Islet of Langerhans (tissue), 1 donor: Measurements from ENCODE around the gene HDDC2.

ENCODE experiments used
- FAIRE-seq: peaks from one replicate; lab custom pipeline; 2011; peaks lifted over from hg19 to GRCh38; lab: Jason Lieb, UNC

HDDC2 gene

GRCh38 chr6:125233202-125233601, 68.6 kb downstream of the HDDC2 start:
- FAIRE-seq = no peak

GRCh38 chr6:125232466-125232865, 69.3 kb downstream of the HDDC2 start:
- no peak for FAIRE-seq

GRCh38 chr6:125231574-125232343, 70.0 kb downstream of the HDDC2 start:
- no peak for FAIRE-seq

- no peak for FAIRE-seq
These were observed 70.6 kb downstream of the HDDC2 start for GRCh38 chr6:125231133-125231532.

GRCh38 chr6:125230674-125231073, 71.1 kb downstream of the HDDC2 start:
- no peak for FAIRE-seq

GRCh38 chr6:125228981-125229479, 72.7 kb downstream of the HDDC2 start:
- FAIRE-seq = no peak

GRCh38 chr6:125227244-125227643, 74.5 kb downstream of the HDDC2 start:
- FAIRE-seq = no peak
